ENCODE measurements around the gene KIDINS220. TPM values are rescaled to one million over a fixed set of nuclear protein-coding genes. Genes with fewer than 3 reads are reported as not detected.

Gene KIDINS220
- total and polyA plus RNA-seq, 2 donors (not counting 1 experiment from before 2014, with no cell fraction given), result 58.0 to 110 TPM

DNA sequence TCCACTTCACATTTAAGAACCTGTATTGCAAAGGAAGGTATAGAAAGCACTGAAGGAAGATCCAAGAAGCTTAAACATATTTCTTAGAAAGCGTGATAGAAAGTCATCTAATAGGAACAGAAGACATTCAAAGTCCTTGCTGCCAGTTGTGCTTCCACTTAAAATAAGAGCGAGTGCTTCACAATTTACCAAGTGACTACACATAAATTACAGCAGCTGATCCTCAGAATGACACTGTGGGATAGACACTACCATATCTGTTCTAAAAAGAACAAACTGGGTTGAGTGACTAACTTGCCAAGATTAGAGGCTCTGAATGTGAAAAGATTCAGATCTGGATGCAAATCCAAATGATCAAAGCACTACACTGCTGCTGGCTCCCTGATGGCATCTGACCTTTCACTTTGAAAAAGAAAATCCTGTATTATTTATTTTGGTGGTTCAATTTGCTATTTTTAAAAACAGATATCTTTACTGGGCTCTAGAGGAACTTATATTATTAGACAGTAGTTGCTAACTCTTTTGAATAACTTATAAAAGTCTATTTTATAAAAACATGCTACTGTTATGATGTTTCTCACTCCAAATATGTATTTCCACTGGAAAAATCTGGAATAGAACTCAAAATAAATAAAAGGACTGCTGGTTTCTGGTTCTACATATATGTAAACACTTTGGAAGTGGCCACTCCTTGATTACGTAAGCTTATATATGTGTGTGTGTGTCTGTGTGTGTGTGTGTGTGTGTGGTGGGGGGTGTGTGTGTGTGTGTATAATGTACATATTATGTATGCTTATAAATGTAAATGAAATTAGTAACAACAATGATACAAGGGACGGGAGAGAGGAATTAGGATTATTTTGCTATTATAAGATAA lies 57.4 kb downstream of the KIDINS220 start:
- no peak for TF ChIP-seq EZH2 (IDR thresholded peaks at IDR 0.05; ENCODE audit: low read length, missing control alignments)
- TF ChIP-seq, protein P1, sequence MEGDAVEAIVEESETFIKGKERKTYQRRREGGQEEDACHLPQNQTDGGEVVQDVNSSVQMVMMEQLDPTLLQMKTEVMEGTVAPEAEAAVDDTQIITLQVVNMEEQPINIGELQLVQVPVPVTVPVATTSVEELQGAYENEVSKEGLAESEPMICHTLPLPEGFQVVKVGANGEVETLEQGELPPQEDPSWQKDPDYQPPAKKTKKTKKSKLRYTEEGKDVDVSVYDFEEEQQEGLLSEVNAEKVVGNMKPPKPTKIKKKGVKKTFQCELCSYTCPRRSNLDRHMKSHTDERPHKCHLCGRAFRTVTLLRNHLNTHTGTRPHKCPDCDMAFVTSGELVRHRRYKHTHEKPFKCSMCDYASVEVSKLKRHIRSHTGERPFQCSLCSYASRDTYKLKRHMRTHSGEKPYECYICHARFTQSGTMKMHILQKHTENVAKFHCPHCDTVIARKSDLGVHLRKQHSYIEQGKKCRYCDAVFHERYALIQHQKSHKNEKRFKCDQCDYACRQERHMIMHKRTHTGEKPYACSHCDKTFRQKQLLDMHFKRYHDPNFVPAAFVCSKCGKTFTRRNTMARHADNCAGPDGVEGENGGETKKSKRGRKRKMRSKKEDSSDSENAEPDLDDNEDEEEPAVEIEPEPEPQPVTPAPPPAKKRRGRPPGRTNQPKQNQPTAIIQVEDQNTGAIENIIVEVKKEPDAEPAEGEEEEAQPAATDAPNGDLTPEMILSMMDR (conservative IDR thresholded peaks at IDR 0.05 in 1 of 2, IDR thresholded peaks at IDR 0.05 in 1 of 2; ENCODE audit: low read depth in 1 of 2, low read length in 2 of 2), result no peak
- no peaks in the 10 kb centered on the region for H3K27me3 ChIP-seq (ENCODE audit: control insufficient read depth, insufficient read depth, low read length)
- H3K79me2 ChIP-seq (ENCODE audit: control insufficient read depth, insufficient read depth, low read length), result no peaks in the 10 kb centered on the region
- no peaks in the 10 kb centered on the region for H4K20me1 ChIP-seq (ENCODE audit: control insufficient read depth, extremely low read depth, insufficient read depth, low read length)
- H3K36me3 ChIP-seq (ENCODE audit: control insufficient read depth, insufficient read depth, low read length), result peaks cover 13% of the 10 kb centered on the region
- no peaks in the 10 kb centered on the region for H3K9me3 ChIP-seq (ENCODE audit: control insufficient read depth, insufficient read depth, low read depth, low read length)
- no peak overlapping the region for H3K4me2 ChIP-seq (ENCODE audit: extremely low read depth, insufficient read depth, low read length)
- no peak overlapping the region for H3K9ac ChIP-seq (ENCODE audit: insufficient read depth, low read length)
- no peak overlapping the region for H3K27ac ChIP-seq (ENCODE audit: insufficient read depth, low read length)
- peak in 1 of 2 donors; percentile 34 for DNase-seq (ENCODE audit: low read depth in 2 of 2)
- H3K4me3 ChIP-seq (replicated peaks in 1 of 4; ENCODE audit: control extremely low read depth in 1 of 4, insufficient read depth in 1 of 4, low read depth in 3 of 4, low read length in 4 of 4), result no peak overlapping the region
- no peak overlapping the region for H2AFZ ChIP-seq (ENCODE audit: low read length)
- H3K4me1 ChIP-seq (ENCODE audit: control insufficient read depth, extremely low read depth, insufficient read depth, low read length), result no peaks in the 10 kb centered on the region

DNA sequence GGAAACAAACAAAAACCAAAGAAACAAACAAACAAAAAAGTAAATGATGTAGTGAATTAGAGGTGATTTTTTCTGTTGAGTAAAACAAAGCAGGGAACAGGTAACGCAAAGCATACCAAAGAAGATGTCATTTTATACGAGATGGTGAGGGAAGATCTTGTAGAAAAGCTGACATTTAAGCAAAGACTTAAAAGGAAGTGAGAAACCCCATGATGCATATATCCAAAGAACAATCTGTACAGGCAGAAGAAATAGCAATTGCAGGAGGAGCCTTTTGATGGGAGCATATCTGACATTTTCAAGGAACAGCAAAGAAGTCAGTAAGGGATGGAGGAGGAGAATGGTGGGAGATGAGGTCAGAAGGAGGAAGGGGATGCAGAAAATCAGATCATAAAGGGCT lies 63.0 kb downstream of the KIDINS220 start:
- Histone ChIP-seq H3K4me3 (replicated peaks in 1 of 4; ENCODE audit: control extremely low read depth in 1 of 4, insufficient read depth in 1 of 4, low read depth in 3 of 4, low read length in 4 of 4) (no peak overlapping the region), H3K79me2 (ENCODE audit: control insufficient read depth, insufficient read depth, low read length) (no peaks in the 10 kb centered on the region), H3K4me1 (ENCODE audit: control insufficient read depth, extremely low read depth, insufficient read depth, low read length) (no peaks in the 10 kb centered on the region), H3K27ac (ENCODE audit: insufficient read depth, low read length) (no peak overlapping the region), H3K9me3 (ENCODE audit: control insufficient read depth, insufficient read depth, low read depth, low read length) (no peaks in the 10 kb centered on the region), H3K9ac (ENCODE audit: insufficient read depth, low read length) (no peak overlapping the region), H4K20me1 (ENCODE audit: control insufficient read depth, extremely low read depth, insufficient read depth, low read length) (no peaks in the 10 kb centered on the region), H3K27me3 (ENCODE audit: control insufficient read depth, insufficient read depth, low read length) (no peaks in the 10 kb centered on the region), H3K36me3 (ENCODE audit: control insufficient read depth, insufficient read depth, low read length) (peaks cover 11% of the 10 kb centered on the region), H3K4me2 (ENCODE audit: extremely low read depth, insufficient read depth, low read length) (no peak overlapping the region), H2AFZ (ENCODE audit: low read length) (no peak overlapping the region)
- TF ChIP-seq, protein P1 (conservative IDR thresholded peaks at IDR 0.05 in 1 of 2, IDR thresholded peaks at IDR 0.05 in 1 of 2; ENCODE audit: low read depth in 1 of 2, low read length in 2 of 2), result no peak
- no peak for TF ChIP-seq EZH2 (IDR thresholded peaks at IDR 0.05; ENCODE audit: low read length, missing control alignments)
- no peak for DNase-seq (ENCODE audit: low read depth in 2 of 2)

DNA sequence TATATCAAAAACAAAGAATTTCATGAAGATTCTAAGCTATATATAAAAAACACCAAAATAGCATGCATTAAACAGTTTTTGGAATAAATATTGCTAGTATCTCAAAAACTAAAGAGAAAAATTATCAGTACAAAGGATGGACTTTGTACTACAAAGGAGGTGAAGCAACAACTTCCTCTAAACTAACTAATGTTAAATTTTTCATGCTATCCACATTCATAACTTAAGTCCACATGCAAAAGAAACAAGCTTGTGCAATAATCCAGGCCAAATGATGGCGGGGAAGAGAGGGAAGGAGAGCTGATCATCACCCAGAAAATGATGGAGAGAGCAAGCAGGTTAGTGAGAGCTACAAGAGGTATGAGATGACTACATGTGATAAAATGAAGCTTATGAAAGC lies 70.1 kb downstream of the KIDINS220 start:
- DNase-seq (ENCODE audit: low read depth in 2 of 2), result no peak
- Histone ChIP-seq H3K9me3 (ENCODE audit: control insufficient read depth, insufficient read depth, low read depth, low read length) (no peaks in the 10 kb centered on the region), H3K27me3 (ENCODE audit: control insufficient read depth, insufficient read depth, low read length) (no peaks in the 10 kb centered on the region), H3K79me2 (ENCODE audit: control insufficient read depth, insufficient read depth, low read length) (no peaks in the 10 kb centered on the region), H3K4me3 (replicated peaks in 1 of 4; ENCODE audit: control extremely low read depth in 1 of 4, insufficient read depth in 1 of 4, low read depth in 3 of 4, low read length in 4 of 4) (no peak overlapping the region), H3K36me3 (ENCODE audit: control insufficient read depth, insufficient read depth, low read length) (no peaks in the 10 kb centered on the region), H2AFZ (ENCODE audit: low read length) (no peak overlapping the region), H3K27ac (ENCODE audit: insufficient read depth, low read length) (no peak overlapping the region), H4K20me1 (ENCODE audit: control insufficient read depth, extremely low read depth, insufficient read depth, low read length) (no peaks in the 10 kb centered on the region), H3K4me2 (ENCODE audit: extremely low read depth, insufficient read depth, low read length) (no peak overlapping the region), H3K9ac (ENCODE audit: insufficient read depth, low read length) (no peak overlapping the region), H3K4me1 (ENCODE audit: control insufficient read depth, extremely low read depth, insufficient read depth, low read length) (no peaks in the 10 kb centered on the region)
- TF ChIP-seq, protein P1 (conservative IDR thresholded peaks at IDR 0.05 in 1 of 2, IDR thresholded peaks at IDR 0.05 in 1 of 2; ENCODE audit: low read depth in 1 of 2, low read length in 2 of 2), result no peak
- no peak for TF ChIP-seq EZH2 (IDR thresholded peaks at IDR 0.05; ENCODE audit: low read length, missing control alignments)
